H9 (cell line): ENCODE results near the gene CTNNB1. TPM values are rescaled to one million over a fixed set of nuclear protein-coding genes. Genes with fewer than 3 reads are reported as not detected.

Experiments used
- DNase-seq: peaks from one replicate; pipeline ENCODE4 v3.0.0-alpha.2; 2017
- H2AFZ ChIP-seq: one replicate; pipeline ENCODE4 v1.6.1; 2013; ENCODE audit warnings: mild to moderate bottlenecking, low read length, control low read depth, moderate library complexity
- H2AK5ac ChIP-seq: 2 replicates; pipeline ENCODE4 v1.6.1; 2013; ENCODE audit warnings: low read length, control low read depth, mixed read lengths; ENCODE audit not compliant: insufficient read length
- H2BK120ac ChIP-seq: one replicate; pipeline ENCODE4 v1.6.1; 2013; ENCODE audit warnings: low read depth, mild to moderate bottlenecking, low read length, control low read depth, inconsistent platforms; ENCODE audit not compliant: poor library complexity, severe bottlenecking
- H2BK12ac ChIP-seq: 2 replicates; pipeline ENCODE4 v1.6.1; 2013; ENCODE audit warnings: low read length, control low read depth, mixed read lengths, low read depth; ENCODE audit not compliant: insufficient read length
- H2BK15ac ChIP-seq: 2 replicates; pipeline ENCODE4 v1.6.1; 2013; ENCODE audit warnings: low read depth, low read length, control low read depth
- H2BK20ac ChIP-seq: one replicate; pipeline ENCODE4 v1.6.1; 2013; ENCODE audit warnings: low read depth, mild to moderate bottlenecking, low read length, control low read depth, inconsistent platforms; ENCODE audit not compliant: poor library complexity, severe bottlenecking
- H2BK5ac ChIP-seq: 2 replicates; pipeline ENCODE4 v1.6.1; 2013; ENCODE audit warnings: low read length, control low read depth, mixed read lengths; ENCODE audit not compliant: insufficient read length
- H3K14ac ChIP-seq: 2 replicates; pipeline ENCODE4 v1.6.1; 2013; ENCODE audit warnings: low read length, control low read depth; ENCODE audit not compliant: insufficient read depth
- H3K18ac ChIP-seq: 2 replicates; pipeline ENCODE4 v1.6.1; 2013; ENCODE audit warnings: low read depth, mild to moderate bottlenecking, mixed read lengths, low read length, control low read depth; ENCODE audit not compliant: insufficient read length
- H3K23ac ChIP-seq: 2 replicates; pipeline ENCODE4 v1.6.1; 2013; ENCODE audit warnings: low read length, control low read depth, mixed read lengths, low read depth; ENCODE audit not compliant: insufficient read length
- H3K23me2 ChIP-seq: 2 replicates; pipeline ENCODE4 v1.6.1; 2013; ENCODE audit warnings: low read depth, mild to moderate bottlenecking, mixed read lengths, low read length, control low read depth; ENCODE audit not compliant: insufficient read length, poor library complexity, severe bottlenecking
- H3K27ac ChIP-seq: 2 replicates; pipeline ENCODE4 v1.5.1; 2013; ENCODE audit warnings: low read length, control low read depth, mixed read lengths, low read depth; ENCODE audit not compliant: insufficient read length
- H3K27me3 ChIP-seq: 2 replicates; pipeline ENCODE4 v1.6.1; 2013; ENCODE audit warnings: low read length, control low read depth, inconsistent platforms; ENCODE audit not compliant: insufficient read depth
- H3K4ac ChIP-seq: 2 replicates; pipeline ENCODE4 v1.6.1; 2013; ENCODE audit warnings: low read depth, mild to moderate bottlenecking, control low read depth, inconsistent platforms, low read length, moderate library complexity
- H3K4me1 ChIP-seq: 2 replicates; pipeline ENCODE4 v1.6.1; 2013; ENCODE audit warnings: low read length, control low read depth, inconsistent platforms; ENCODE audit not compliant: insufficient read depth
- H3K4me2 ChIP-seq: 2 replicates; pipeline ENCODE4 v1.6.1; 2013; ENCODE audit warnings: low read length, control low read depth, mixed read lengths; ENCODE audit not compliant: insufficient read length, insufficient read depth
- H3K56ac ChIP-seq: 2 replicates; pipeline ENCODE4 v1.6.1; 2013; ENCODE audit warnings: low read depth, mild to moderate bottlenecking, mixed read lengths, low read length, control low read depth; ENCODE audit not compliant: insufficient read length
- H3K79me1 ChIP-seq: 2 replicates; pipeline ENCODE4 v1.6.1; 2013; ENCODE audit warnings: low read depth, mild to moderate bottlenecking, moderate library complexity, low read length, control low read depth, inconsistent platforms; ENCODE audit not compliant: insufficient read depth, poor library complexity, severe bottlenecking
- H3K79me2 ChIP-seq: 2 replicates; pipeline ENCODE4 v1.6.1; 2013; ENCODE audit warnings: low read length, control low read depth, inconsistent platforms; ENCODE audit not compliant: insufficient read depth
- H3K9ac ChIP-seq: 2 replicates; pipeline ENCODE4 v1.6.1; 2013; ENCODE audit warnings: low read length, control low read depth, mixed read lengths; ENCODE audit not compliant: insufficient read length; ENCODE audit errors: extremely low read depth
- H3K9me3 ChIP-seq: one replicate; pipeline ENCODE4 v1.6.1; 2013; ENCODE audit warnings: low read depth, low read length, inconsistent platforms; ENCODE audit not compliant: control insufficient read depth
- H3T11ph ChIP-seq: one replicate; pipeline ENCODE4 v1.6.1; 2013; ENCODE audit warnings: mild to moderate bottlenecking, low read length, control low read depth, inconsistent platforms
- H4K20me1 ChIP-seq: one replicate; pipeline ENCODE4 v1.6.1; 2013; ENCODE audit not compliant: control insufficient read depth, insufficient read length, insufficient read depth
- H4K5ac ChIP-seq: 2 replicates; pipeline ENCODE4 v1.6.1; 2013; ENCODE audit warnings: low read depth, mild to moderate bottlenecking, mixed read lengths, low read length, control low read depth; ENCODE audit not compliant: insufficient read length
- H4K8ac ChIP-seq: replicated peaks from 2 replicates; pipeline ENCODE4 v1.6.1; 2013; ENCODE audit warnings: low read length, control low read depth, mixed read lengths, low read depth; ENCODE audit not compliant: insufficient read length
- H4K91ac ChIP-seq: 2 replicates; pipeline ENCODE4 v1.6.1; 2013; ENCODE audit warnings: low read depth, mild to moderate bottlenecking, moderate library complexity, mixed read lengths, low read length, control low read depth; ENCODE audit not compliant: insufficient read length
- H3K27ac Mint-ChIP-seq, 3 experiments: 2 replicates in 2 of 3; 3 replicates in 1 of 3; pipeline ENCODE4 v1.8.0; 2020 to 2021; ENCODE audit warnings: mixed read lengths in 3 of 3, mild to moderate bottlenecking in 1 of 3, moderate library complexity in 1 of 3
- H3K27me3 Mint-ChIP-seq: 2 replicates; pipeline ENCODE4 v1.8.0; 2021; ENCODE audit warnings: low read depth, mild to moderate bottlenecking, moderate library complexity, mixed read lengths
- H3K36me3 Mint-ChIP-seq, 3 experiments: 2 replicates in 2 of 3; 3 replicates in 1 of 3; pipeline ENCODE4 v1.8.0; 2020 to 2021; ENCODE audit warnings: low read depth in 3 of 3, mixed read lengths in 3 of 3; ENCODE audit not compliant: insufficient read depth in 1 of 3
- H3K4me1 Mint-ChIP-seq, 2 experiments: 2 replicates each; pipeline ENCODE4 v1.8.0; 2020; ENCODE audit warnings: mixed read lengths in 2 of 2
- H3K4me3 Mint-ChIP-seq, 2 experiments: 2 replicates in 1 of 2; 3 replicates in 1 of 2; pipeline ENCODE4 v1.8.0; 2020 to 2021; ENCODE audit warnings: mild to moderate bottlenecking in 2 of 2, mixed read lengths in 2 of 2, moderate library complexity in 1 of 2
- H3K9me3 Mint-ChIP-seq, 2 experiments: 2 replicates in 1 of 2; 3 replicates in 1 of 2; pipeline ENCODE4 v1.8.0; 2020; ENCODE audit warnings: mild to moderate bottlenecking in 2 of 2, mixed read lengths in 2 of 2, moderate library complexity in 1 of 2
- WGBS: extraction: QIAGEN DNeasy Blood & Tissue Kit; methylation state at CpG from one replicate; pipeline ENCODE4 v1.1.7; 2013; ENCODE audit warnings: missing lambda C conversion rate, low lambda C conversion rate, mixed read lengths; ENCODE audit not compliant: insufficient read length; ENCODE audit errors: extremely low coverage; 5-methylcytosine and 5-hydroxymethylcytosine counted together
- total RNA-seq: library from RNA; stranded (reverse); gene quantifications from 2 replicates; pipeline ENCODE4 v1.2.1, GENCODE V29; 2021
- TF ChIP-seq, protein P1 (sequence below): fragments of 200-600 bp; sonication (generic); conservative IDR thresholded peaks from 3 replicates; pipeline ENCODE4 v1.8.0; 2021; ENCODE audit warnings: antibody characterized with exemption, mild to moderate bottlenecking

CTNNB1 gene
- total RNA-seq, 1 experiment from 2014 or later = 500 TPM

DNA sequence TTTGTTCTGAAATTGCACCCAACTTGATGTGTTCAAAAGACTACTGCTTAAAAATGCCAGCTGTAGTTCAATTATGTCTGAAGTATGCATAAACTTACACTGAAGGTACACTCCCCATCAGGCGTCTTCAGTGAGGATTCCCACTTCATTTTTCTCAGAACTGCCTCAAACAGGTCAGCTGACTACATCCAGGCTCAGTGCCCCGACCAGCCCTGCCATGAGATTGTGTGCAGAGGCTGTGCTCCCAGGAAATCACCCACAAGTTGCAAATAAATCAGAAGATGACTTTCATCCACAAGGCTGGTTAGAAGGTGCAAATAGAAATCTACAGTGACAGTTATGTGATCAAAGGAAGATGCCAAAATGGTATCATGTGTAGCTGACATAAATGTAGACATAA lies 51.5 kb downstream of the CTNNB1 start:
- Histone ChIP-seq H3K56ac (no peak overlapping the region), H3K27me3 (no peaks in the 10 kb centered on the region), H3K23me2 (no peaks in the 10 kb centered on the region), H3T11ph (no peak overlapping the region), H3K14ac (no peak overlapping the region), H2AK5ac (no peak overlapping the region), H2BK5ac (no peak overlapping the region), H2BK20ac (no peak overlapping the region), H4K20me1 (no peaks in the 10 kb centered on the region), H4K8ac (no peak overlapping the region), H3K4me2 (no peak overlapping the region), H3K9ac (no peak overlapping the region), H3K23ac (no peak overlapping the region), H4K91ac (no peak overlapping the region), H3K27ac (no peak overlapping the region), H2AFZ (no peak overlapping the region), H3K18ac (no peak overlapping the region), H3K9me3 (no peaks in the 10 kb centered on the region), H2BK15ac (no peak overlapping the region), H3K79me2 (no peaks in the 10 kb centered on the region), H2BK12ac (no peak overlapping the region), H3K4me1 (no peaks in the 10 kb centered on the region), H4K5ac (no peak overlapping the region), H3K4ac (no peak overlapping the region), H2BK120ac (no peak overlapping the region), H3K79me1 (no peaks in the 10 kb centered on the region)
- Mint-ChIP-seq H3K27ac (no peak overlapping the region), H3K4me1 (peaks cover 13 to 17% of the 10 kb centered on the region in 2 experiments), H3K9me3 (peaks cover 0 to 2% of the 10 kb centered on the region in 2 experiments; a peak in 2 of 5 replicates), H3K4me3 (no peak overlapping the region), H3K36me3 (no peaks in the 10 kb centered on the region; a peak in 2 of 7 replicates), H3K27me3 (no peaks in the 10 kb centered on the region; the same call in 1 of the 2 replicates)
- no CpG with 5 or more reads among the region's 2 CpGs for WGBS
- no peak for DNase-seq
- TF ChIP-seq, protein P1, sequence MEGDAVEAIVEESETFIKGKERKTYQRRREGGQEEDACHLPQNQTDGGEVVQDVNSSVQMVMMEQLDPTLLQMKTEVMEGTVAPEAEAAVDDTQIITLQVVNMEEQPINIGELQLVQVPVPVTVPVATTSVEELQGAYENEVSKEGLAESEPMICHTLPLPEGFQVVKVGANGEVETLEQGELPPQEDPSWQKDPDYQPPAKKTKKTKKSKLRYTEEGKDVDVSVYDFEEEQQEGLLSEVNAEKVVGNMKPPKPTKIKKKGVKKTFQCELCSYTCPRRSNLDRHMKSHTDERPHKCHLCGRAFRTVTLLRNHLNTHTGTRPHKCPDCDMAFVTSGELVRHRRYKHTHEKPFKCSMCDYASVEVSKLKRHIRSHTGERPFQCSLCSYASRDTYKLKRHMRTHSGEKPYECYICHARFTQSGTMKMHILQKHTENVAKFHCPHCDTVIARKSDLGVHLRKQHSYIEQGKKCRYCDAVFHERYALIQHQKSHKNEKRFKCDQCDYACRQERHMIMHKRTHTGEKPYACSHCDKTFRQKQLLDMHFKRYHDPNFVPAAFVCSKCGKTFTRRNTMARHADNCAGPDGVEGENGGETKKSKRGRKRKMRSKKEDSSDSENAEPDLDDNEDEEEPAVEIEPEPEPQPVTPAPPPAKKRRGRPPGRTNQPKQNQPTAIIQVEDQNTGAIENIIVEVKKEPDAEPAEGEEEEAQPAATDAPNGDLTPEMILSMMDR = no peak
